Body of pancreas (tissue), 4 donors: ENCODE data around the gene USP10. TPM values are rescaled to one million over a fixed set of nuclear protein-coding genes. Genes with fewer than 3 reads are reported as not detected.
A peak's percentile ranks its signal among the peaks of the same experiment; 100 is the strongest.

Source experiments
- ATAC-seq: fragments of 150-250 bp; one replicate; pipeline ENCODE4 v1.9.1; 2016
- DNase-seq, 4 donors: peaks; one replicate each; pipeline ENCODE4 v3.0.0-alpha.2; 2019
- H3K27ac ChIP-seq, 4 donors: fragments of 200-600 bp; sonication (generic); 1 replicate in 3 of 4; 2 replicates in 1 of 4; pipeline versions ENCODE4 v1.5.1 to v1.6.1; 2016 to 2019; ENCODE audit warnings: mild to moderate bottlenecking in 1 of 4, mixed read lengths in 1 of 4, moderate library complexity in 1 of 4
- H3K27me3 ChIP-seq, 2 donors: fragments of 200-600 bp; sonication (generic); one replicate each; pipeline ENCODE4 v1.6.0; 2016; ENCODE audit warnings: mild to moderate bottlenecking in 1 of 2
- H3K36me3 ChIP-seq, 2 donors: fragments of 200-600 bp; sonication (generic); replicated peaks in 1 of 2; 2 replicates each; pipeline ENCODE4 v1.5.1; 2016; ENCODE audit warnings: low read depth in 2 of 2; ENCODE audit not compliant: insufficient read depth in 1 of 2
- H3K4me1 ChIP-seq: fragments of 200-600 bp; sonication (generic); one replicate; pipeline ENCODE4 v1.6.0; 2016
- H3K4me3 ChIP-seq, 2 donors: fragments of 200-600 bp; sonication (generic); 1 replicate in 1 of 2; 2 replicates in 1 of 2; pipeline ENCODE4 v1.5.1; 2016 to 2019
- H3K9me3 ChIP-seq, 3 donors: fragments of 200-600 bp; sonication (generic); 1 replicate in 2 of 3; 2 replicates in 1 of 3; pipeline ENCODE4 v1.5.1; 2016
- POLR2A ChIP-seq, 3 donors: fragments of 450-650 bp; IDR thresholded peaks; one replicate each; pipeline ENCODE4 v1.6.1; 2016; ENCODE audit warnings: antibody characterized with exemption in 3 of 3, mild to moderate bottlenecking in 2 of 3
- WGBS, 2 donors: methylation state at CpG; one replicate each; pipeline ENCODE4 v1.1.5; 2017; 5-methylcytosine and 5-hydroxymethylcytosine counted together
- intact Hi-C: fragments of 100-400 bp; cut with DNase I; formaldehyde crosslinking; loops from one replicate; pipeline ENCODE4 v1.15.1; 2023
- total RNA-seq, 2 donors: library from RNA; depleted of rRNA; stranded (reverse); fragments of >200 nt; gene quantifications; one replicate each; pipeline ENCODE4 v1.1.0, GENCODE V29; 2016
- TF ChIP-seq, protein P1 (sequence below), 7 experiments: fragments of 450-650 bp in 4 of 7; fragments of 200-600 bp in 3 of 7; sonication (generic) in 3 of 7; IDR thresholded peaks; one replicate each; pipeline ENCODE4 v1.5.1; 2016 to 2019; ENCODE audit warnings: antibody characterized with exemption in 7 of 7

Gene USP10
- total RNA-seq, 2 donors from 2014 or later, result 24.6 to 32.3 TPM

DNA sequence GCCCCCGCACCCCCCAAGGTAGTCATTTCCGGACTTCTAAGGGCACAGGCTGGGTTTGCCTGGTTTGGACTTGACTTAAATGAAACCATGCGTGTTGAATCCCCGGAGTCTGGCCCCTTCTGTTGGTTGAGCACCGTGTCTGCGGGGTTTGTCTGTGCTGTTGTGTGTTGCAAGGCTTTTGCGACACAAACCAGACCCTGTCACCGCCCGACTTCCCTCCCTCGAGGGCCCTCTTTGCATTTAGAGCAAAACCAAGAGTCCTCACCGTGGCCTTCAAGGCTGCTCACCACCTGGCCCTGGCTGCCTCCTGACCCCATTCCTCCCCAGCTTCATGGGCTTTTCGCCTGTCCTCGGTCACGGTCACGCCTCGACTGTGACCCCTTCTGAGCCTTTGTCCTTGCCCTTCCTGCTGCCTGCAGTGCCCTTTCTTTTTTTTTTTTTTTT is 127.4 kb downstream of the USP10 start:
- Histone ChIP-seq H3K4me1 (no peaks in the 10 kb centered on the region), H3K27me3 (no peaks in the 10 kb centered on the region), H3K27ac (peak overlapping the region in 2 of 4 donors; percentile 15 to 36), H3K4me3 (no peak overlapping the region), H3K9me3 (no peaks in the 10 kb centered on the region), H3K36me3 (no peaks in the 10 kb centered on the region)
- 73 to 86% methylated on average over 13 to 16 of the region's 16 CpGs for WGBS, 2 donors
- no peak for TF ChIP-seq POLR2A (IDR thresholded peaks at IDR 0.05)
- TF ChIP-seq, protein P1, sequence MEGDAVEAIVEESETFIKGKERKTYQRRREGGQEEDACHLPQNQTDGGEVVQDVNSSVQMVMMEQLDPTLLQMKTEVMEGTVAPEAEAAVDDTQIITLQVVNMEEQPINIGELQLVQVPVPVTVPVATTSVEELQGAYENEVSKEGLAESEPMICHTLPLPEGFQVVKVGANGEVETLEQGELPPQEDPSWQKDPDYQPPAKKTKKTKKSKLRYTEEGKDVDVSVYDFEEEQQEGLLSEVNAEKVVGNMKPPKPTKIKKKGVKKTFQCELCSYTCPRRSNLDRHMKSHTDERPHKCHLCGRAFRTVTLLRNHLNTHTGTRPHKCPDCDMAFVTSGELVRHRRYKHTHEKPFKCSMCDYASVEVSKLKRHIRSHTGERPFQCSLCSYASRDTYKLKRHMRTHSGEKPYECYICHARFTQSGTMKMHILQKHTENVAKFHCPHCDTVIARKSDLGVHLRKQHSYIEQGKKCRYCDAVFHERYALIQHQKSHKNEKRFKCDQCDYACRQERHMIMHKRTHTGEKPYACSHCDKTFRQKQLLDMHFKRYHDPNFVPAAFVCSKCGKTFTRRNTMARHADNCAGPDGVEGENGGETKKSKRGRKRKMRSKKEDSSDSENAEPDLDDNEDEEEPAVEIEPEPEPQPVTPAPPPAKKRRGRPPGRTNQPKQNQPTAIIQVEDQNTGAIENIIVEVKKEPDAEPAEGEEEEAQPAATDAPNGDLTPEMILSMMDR (IDR thresholded peaks at IDR 0.05), result no peak
- intact Hi-C loops, result no loop called here
- ATAC-seq (no peak), DNase-seq (peak in 1 of 4 donors; percentile 53)

DNA sequence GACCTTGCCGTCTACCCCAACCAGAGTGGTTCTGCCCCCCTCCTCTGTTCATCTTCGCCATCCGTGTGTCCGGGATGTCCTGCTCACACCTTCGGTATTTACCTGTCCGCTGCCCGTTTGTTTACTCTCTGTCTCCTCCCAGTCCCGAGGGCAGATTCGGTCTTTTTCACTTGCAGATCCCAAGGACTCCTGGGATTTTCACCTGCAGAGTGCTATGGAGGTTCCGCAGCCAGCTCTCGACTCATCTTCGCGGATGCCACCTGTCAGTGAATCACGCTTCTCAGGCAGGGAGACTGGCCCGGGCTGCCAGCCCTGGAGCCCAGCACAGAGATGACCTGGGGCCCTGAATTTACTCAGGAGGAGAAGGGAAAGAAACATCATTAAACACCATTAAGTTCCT is 128.1 kb downstream of the USP10 start:
- intact Hi-C loops, result no loop called here
- no peaks in the 10 kb centered on the region for H3K4me1 ChIP-seq
- H3K4me3 ChIP-seq, result no peak overlapping the region
- H3K36me3 ChIP-seq, result no peaks in the 10 kb centered on the region
- no peak for DNase-seq
- H3K9me3 ChIP-seq, result no peaks in the 10 kb centered on the region
- H3K27me3 ChIP-seq, result no peaks in the 10 kb centered on the region
- H3K27ac ChIP-seq, result no peak overlapping the region
- 63 to 69% methylated on average over 14 to 15 of the region's 15 CpGs for WGBS, 2 donors
- no peak for ATAC-seq
- TF ChIP-seq, protein P1 (IDR thresholded peaks at IDR 0.05), result no peak
- no peak for TF ChIP-seq POLR2A (IDR thresholded peaks at IDR 0.05)

DNA sequence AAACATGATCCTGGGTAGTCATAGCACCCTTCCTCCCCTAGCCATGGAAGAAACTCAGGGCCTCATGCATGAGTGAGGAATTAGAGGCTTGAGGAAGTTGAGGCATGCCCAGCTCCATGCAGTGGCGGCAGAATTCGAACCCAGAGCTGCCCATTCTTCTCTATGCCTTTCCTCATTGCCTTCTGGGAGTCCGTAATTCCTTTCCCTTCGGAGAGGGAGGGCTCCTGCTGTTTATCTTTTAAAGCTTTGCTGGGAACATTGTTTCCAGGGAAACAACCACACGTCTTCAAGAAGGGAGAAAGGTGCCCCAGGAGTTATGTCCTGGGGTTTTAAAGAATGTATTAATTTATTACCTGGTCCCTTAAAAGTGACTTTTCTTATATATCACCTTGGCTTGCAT is 128.5 kb downstream of the USP10 start:
- TF ChIP-seq POLR2A (IDR thresholded peaks at IDR 0.05), result no peak
- TF ChIP-seq, protein P1 (IDR thresholded peaks at IDR 0.05), result no peak
- H3K4me1 ChIP-seq, result no peaks in the 10 kb centered on the region
- H3K27me3 ChIP-seq, result no peaks in the 10 kb centered on the region
- no peak for DNase-seq
- H3K9me3 ChIP-seq, result no peaks in the 10 kb centered on the region
- no peak overlapping the region for H3K27ac ChIP-seq
- H3K4me3 ChIP-seq, result no peak overlapping the region
- intact Hi-C loops, result no loop called here
- WGBS, 2 donors, result 67 to 71% methylated on average over 5 of the region's 5 CpGs
- no peaks in the 10 kb centered on the region for H3K36me3 ChIP-seq
- ATAC-seq, result no peak

Other genes with a start within 250 kb of the USP10 start
- gene MEAK7, start 195.3 kb upstream of the USP10 start, total RNA-seq, result 10 to 100 TPM in 1 of 2 donors, 1 to 10 TPM in 1; 6.7 to 11.2 TPM
- gene COTL1, start 81.9 kb upstream of the USP10 start, total RNA-seq, result 10 to 100 TPM; 19.7 to 20.4 TPM
- gene KLHL36, start 51.5 kb upstream of the USP10 start, total RNA-seq, result 10 to 100 TPM; 39.7 to 50.8 TPM
- 100 to 1,000 TPM in 1 of 2 donors, 10 to 100 TPM in 1; 27.5 to 129 TPM for gene CRISPLD2, start 120.0 kb downstream of the USP10 start, total RNA-seq